Activated naive CD4-positive, alpha-beta T cell treated with anti-CD3 and anti-CD28 coated beads for 36 hours (primary cell): ENCODE results near the gene CERS1. TPM values are rescaled to one million over a fixed set of nuclear protein-coding genes. Genes with fewer than 3 reads are reported as not detected.
A peak's percentile ranks its signal among the peaks of the same experiment; 100 is the strongest.

Source experiments
- CTCF ChIA-PET: fragments of 350-600 bp; sonication (Branson Sonifier 250); formaldehyde crosslinking; loops from one replicate; lab custom pipeline; 2021; ENCODE audit warnings: antibody characterized with exemption; lab: Charles Lee
- DNase-seq: peaks from one replicate; pipeline ENCODE4 v3.0.0-alpha.2; 2020
- H3K27ac Mint-ChIP-seq: one replicate; pipeline ENCODE4 v1.8.0; 2021; ENCODE audit warnings: mild to moderate bottlenecking, mixed read lengths
- H3K27me3 Mint-ChIP-seq: one replicate; pipeline ENCODE4 v1.8.0; 2021; ENCODE audit warnings: low read depth, mixed read lengths
- H3K36me3 Mint-ChIP-seq: one replicate; pipeline ENCODE4 v1.8.0; 2021; ENCODE audit warnings: low read depth, mixed read lengths
- H3K4me1 Mint-ChIP-seq: one replicate; pipeline ENCODE4 v1.8.0; 2021; ENCODE audit warnings: low read depth, mixed read lengths
- H3K4me3 Mint-ChIP-seq: one replicate; pipeline ENCODE4 v1.8.0; 2021; ENCODE audit warnings: mild to moderate bottlenecking, moderate library complexity, mixed read lengths
- H3K9me3 Mint-ChIP-seq: one replicate; pipeline ENCODE4 v1.8.0; 2021; ENCODE audit warnings: mixed read lengths
- intact Hi-C: fragments of 100-400 bp; cut with micrococcal nuclease; formaldehyde crosslinking; loops from one replicate; pipeline ENCODE4 v1.15.1; 2023
- total RNA-seq, 2 experiments: library from RNA; stranded (reverse); gene quantifications; one replicate each; pipeline ENCODE4 v1.2.3, GENCODE V29; 2021

The CERS1 gene
- total RNA-seq, 2 experiments from 2014 or later = not detected

DNA sequence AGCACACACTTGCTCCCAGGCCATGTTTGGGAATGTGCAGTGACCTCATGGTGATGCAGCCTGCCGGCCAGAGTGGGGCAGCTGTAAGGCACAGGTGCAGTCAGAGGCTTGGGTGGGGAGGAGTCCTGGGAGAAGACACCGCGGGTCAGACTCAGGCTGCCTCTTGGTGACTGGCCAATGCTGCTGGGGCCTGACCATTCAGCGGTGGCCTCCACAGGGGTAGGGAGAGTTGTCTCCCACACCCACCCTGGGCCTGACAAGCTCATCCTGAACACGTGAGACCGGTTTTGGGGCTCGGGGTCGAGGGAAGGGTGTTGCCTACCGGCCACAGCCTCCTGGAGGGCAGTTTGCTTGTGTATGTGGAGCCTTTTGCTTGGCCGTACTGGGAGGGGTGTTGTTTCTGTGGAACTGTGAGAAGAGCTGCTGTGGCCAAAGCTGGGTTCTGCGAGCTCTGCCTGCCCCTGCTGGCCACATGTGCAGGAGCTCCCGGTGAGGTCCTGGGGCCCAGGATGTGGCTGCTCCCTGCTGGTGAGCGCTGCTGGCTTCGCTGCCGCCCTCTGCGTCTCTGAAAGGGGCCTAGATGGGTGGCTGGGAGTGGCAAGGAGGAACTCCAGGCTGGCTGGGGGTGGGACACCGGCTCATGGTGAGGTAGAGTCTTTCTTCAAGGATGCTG lies 42.1 kb downstream of the CERS1 start:
- no peak for DNase-seq
- no peaks in the 10 kb centered on the region for H3K9me3 Mint-ChIP-seq
- no peak overlapping the region for H3K27ac Mint-ChIP-seq
- intact Hi-C loops = no loop called here
- CTCF ChIA-PET = no interaction called here
- H3K36me3 Mint-ChIP-seq = peaks cover 29% of the 10 kb centered on the region
- H3K4me3 Mint-ChIP-seq = no peak overlapping the region
- peaks cover 4% of the 10 kb centered on the region for H3K4me1 Mint-ChIP-seq
- H3K27me3 Mint-ChIP-seq = no peaks in the 10 kb centered on the region

DNA sequence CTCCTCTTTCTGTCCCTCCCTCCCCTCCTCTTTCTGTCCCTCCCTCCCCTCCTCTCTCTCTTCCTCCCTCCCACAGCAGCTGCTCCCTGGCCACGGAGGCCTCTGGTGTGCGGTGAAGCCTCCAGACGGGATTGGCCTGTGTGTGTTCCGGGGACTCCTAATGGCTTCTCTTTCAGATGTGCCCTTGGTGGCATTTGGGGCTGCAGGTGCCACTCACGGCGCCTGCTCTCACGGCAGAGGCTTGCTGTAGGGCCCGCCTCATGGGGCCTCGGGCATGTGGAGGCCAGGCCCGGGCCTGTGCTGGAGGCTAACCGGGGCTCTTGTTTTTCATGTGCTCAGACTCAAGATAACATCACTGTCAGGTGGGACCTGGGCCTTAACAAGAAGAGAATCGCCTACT lies 43.3 kb downstream of the CERS1 start:
- Mint-ChIP-seq H3K36me3 (peaks cover 32% of the 10 kb centered on the region), H3K27me3 (no peaks in the 10 kb centered on the region), H3K9me3 (no peaks in the 10 kb centered on the region), H3K4me3 (no peak overlapping the region), H3K27ac (no peak overlapping the region), H3K4me1 (peaks cover 6% of the 10 kb centered on the region)
- DNase-seq = no peak
- CTCF ChIA-PET = no interaction called here
- intact Hi-C loops = no loop called here

- no peaks in the 10 kb centered on the region for H3K9me3 Mint-ChIP-seq
Observed at GRCh38 chr19:18851673-18852325, 44.2 kb downstream of the CERS1 start.

DNA sequence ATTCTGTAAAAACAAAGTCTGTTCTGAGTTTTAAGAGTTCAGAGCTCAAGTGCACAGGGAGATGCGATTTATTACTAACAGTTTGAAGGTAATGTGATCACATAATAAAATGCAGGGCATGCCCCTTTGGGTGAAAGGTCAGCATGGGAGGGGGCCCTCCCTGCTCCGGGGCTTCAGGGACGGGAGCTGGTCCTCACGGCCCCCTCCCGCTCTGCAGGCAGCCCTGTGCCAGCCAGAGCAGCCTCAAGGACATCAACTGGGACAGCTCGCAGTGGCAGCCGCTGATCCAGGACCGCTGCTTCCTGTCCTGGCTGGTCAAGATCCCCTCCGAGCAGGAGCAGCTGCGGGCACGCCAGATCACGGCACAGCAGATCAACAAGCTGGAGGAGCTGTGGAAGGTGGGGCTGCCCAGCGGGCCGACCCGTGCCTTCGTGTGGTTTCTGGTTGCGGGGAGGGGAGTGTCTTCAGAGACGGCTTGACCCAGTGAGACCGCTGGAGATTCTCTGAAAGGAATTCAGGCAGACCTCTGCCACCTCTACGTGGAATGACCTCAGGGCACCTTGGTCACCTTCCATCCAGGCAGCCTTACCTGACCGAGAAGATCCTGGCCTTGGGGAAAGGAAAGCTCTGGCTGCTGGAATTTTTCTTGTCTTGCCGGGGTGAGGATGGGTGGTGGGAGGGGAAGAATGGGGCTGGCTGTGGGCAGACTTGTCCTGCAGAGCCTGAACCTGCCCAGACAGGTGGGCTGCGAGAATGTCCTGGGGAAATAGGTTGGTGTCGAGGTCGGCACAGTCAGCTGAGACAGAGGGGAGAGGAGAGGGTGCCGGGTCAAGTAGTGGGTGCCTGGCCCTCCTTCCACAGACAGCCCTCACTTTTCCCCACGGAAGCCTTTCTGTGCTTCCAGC lies 45.2 kb downstream of the CERS1 start:
- no peak overlapping the region for H3K27ac Mint-ChIP-seq
- H3K36me3 Mint-ChIP-seq = peaks cover 37% of the 10 kb centered on the region
- DNase-seq = no peak
- peaks cover 16% of the 10 kb centered on the region for H3K4me1 Mint-ChIP-seq
- intact Hi-C loops = no loop called here
- H3K4me3 Mint-ChIP-seq = no peak overlapping the region
- CTCF ChIA-PET = interaction anchor here (0.7 to 1.5 kb wide), 3 partner anchors 15 to 382 kb away, joined by 3 to 4 read pairs (median 3); no protein-coding TSS in a partner anchor
- H3K9me3 Mint-ChIP-seq = no peaks in the 10 kb centered on the region
- no peaks in the 10 kb centered on the region for H3K27me3 Mint-ChIP-seq

More at GRCh38 chr19:18851673-18852325, 44.2 kb downstream of the CERS1 start:
- CTCF ChIA-PET = no interaction called here
- no peak for DNase-seq
- peaks cover 37% of the 10 kb centered on the region for H3K36me3 Mint-ChIP-seq
- no peak overlapping the region for H3K4me3 Mint-ChIP-seq
- no peaks in the 10 kb centered on the region for H3K27me3 Mint-ChIP-seq
- no peak overlapping the region for H3K27ac Mint-ChIP-seq
- H3K4me1 Mint-ChIP-seq = peaks cover 11% of the 10 kb centered on the region
- intact Hi-C loops = no loop called here

DNA sequence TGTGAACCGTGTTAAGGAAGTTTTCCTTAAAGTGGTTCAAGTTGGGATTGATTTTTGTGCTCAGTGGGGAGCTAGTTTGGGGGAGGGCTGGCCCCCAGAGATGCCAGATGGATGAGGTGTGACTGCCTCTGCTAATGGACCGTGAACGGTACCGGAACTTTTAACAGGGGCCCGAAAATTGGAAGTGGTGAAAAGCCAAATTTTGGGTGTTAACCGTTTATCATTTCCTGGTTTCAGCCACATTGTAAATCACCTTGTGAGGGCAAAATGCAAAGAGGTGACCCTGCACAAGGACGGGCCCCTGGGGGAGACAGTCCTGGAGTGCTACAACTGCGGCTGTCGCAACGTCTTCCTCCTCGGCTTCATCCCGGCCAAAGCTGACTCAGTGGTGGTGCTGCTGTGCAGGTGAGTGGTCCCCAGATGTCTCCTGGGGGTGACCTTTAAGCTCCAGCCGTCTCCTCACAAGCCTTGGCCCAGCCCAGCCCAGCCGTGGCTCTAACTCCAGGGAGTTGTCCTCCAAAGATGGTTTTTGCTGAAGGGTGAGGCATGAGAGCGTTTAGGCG lies 46.0 kb downstream of the CERS1 start:
- Mint-ChIP-seq H3K27ac (peak overlapping the region; percentile 24), H3K4me3 (no peak overlapping the region), H3K4me1 (peaks cover 23% of the 10 kb centered on the region), H3K9me3 (no peaks in the 10 kb centered on the region), H3K27me3 (no peaks in the 10 kb centered on the region), H3K36me3 (peaks cover 39% of the 10 kb centered on the region)
- intact Hi-C loops = loop anchor here (5.0 kb wide), 1 partner anchor 378 kb away; no protein-coding TSS in a partner anchor
- CTCF ChIA-PET = interaction anchor here (0.9 to 1.6 kb wide), 4 partner anchors 16 to 256 kb away, joined by 3 to 4 read pairs (median 3); partner anchors contain the start of gene UPF1
- no peak for DNase-seq

DNA sequence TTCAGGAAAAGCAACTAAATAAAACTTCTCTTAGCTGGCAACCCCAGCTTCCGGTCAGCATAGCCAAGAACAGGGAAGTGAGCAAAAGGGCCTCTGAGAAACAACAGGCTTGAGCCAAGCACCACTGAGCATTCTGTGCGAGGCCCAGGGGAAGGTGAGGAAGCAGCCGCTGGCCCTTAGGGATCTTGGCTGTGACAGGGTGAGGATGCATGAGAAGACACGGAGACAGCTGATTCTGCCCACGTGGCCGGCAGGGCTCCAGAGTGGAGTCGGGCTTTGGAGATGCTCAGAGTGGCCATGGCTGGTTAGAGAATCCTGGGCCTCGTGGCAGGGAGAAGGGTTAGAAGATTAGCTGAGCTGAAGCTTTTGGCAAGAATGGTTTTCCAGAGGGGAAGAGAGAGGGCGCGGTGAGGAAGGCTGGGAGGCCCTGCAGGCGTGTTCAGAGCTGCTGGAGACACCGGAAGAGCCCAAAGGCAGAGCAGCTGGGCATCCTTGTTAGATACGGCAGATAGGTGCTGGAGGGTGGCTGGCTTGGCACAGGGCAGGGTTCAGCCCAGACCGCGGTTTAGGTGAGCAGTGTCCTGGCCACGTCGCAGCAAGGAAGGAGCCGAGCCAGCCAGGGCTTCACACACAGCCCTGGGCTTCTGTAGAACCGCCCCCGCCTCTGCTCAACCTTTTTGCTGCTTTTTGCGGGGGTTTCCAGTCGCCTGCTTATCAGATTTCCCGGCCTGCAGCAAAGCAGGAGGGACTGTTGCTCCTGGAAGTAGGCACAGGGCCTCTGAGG lies 46.9 kb downstream of the CERS1 start:
- H3K4me3 Mint-ChIP-seq = no peak overlapping the region
- no peaks in the 10 kb centered on the region for H3K9me3 Mint-ChIP-seq
- intact Hi-C loops = loop anchor here (5.0 kb wide), 1 partner anchor 377 kb away; no protein-coding TSS in a partner anchor
- DNase-seq = no peak
- H3K27ac Mint-ChIP-seq = peak overlapping the region; percentile 24
- CTCF ChIA-PET = interaction anchor here (1.0 to 3.8 kb wide), 3 partner anchors 13 to 18 kb away, joined by 3 to 41 read pairs (median 3); partner anchors contain the start of gene UPF1
- peaks cover 37% of the 10 kb centered on the region for H3K36me3 Mint-ChIP-seq
- H3K27me3 Mint-ChIP-seq = no peaks in the 10 kb centered on the region
- H3K4me1 Mint-ChIP-seq = peaks cover 30% of the 10 kb centered on the region

GRCh38 chr19:18847549-18848463 lies 48.2 kb downstream of the CERS1 start:
- Mint-ChIP-seq H3K27me3 (no peaks in the 10 kb centered on the region), H3K27ac (no peak overlapping the region), H3K4me1 (peaks cover 43% of the 10 kb centered on the region), H3K36me3 (peaks cover 29% of the 10 kb centered on the region), H3K4me3 (no peak overlapping the region), H3K9me3 (no peaks in the 10 kb centered on the region)
- no peak for DNase-seq
- intact Hi-C loops = loop anchor here (1.0 to 5.0 kb wide), 3 partner anchors 254 to 376 kb away; no protein-coding TSS in a partner anchor
- CTCF ChIA-PET = interaction anchor here (0.6 to 5.2 kb wide), 21 partner anchors 8 to 386 kb away, joined by 3 to 41 read pairs (median 4); partner anchors contain the start of genes REX1BD and UPF1

DNA sequence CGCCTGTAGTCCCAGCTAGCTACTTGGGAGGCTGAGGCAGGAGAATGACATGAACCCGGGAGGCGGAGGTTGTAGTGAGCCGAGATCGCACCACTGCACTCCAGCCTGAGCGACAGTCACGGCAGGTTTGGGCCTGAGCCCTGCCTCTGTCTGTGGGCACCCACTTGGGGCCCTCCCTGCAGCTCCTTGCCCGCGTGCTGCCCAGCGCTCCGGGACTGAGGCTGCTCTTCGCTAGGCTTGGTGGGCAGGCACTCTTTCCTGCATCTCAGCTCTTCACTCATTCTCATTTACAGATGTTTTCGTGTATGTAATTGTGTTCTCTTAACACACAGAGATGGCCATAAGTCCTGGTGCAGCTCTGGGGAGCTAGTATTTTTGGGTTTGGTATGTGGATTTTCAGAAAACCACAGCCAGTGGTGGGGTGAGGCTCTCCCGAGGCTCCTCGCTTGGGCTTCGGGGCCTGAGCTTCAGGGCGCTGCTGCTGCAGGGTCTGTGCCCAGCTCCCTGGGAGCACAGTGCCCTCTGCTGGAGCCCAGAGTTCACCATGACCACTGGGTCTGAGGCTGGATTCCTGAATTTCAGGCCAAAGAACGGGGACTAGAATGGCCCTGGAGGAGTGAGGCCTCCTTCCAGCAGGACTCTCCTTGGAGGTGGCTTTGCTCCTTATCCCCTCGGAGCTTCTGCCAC lies 49.0 kb downstream of the CERS1 start:
- Mint-ChIP-seq H3K4me1 (peaks cover 46% of the 10 kb centered on the region), H3K27me3 (no peaks in the 10 kb centered on the region), H3K4me3 (no peak overlapping the region), H3K36me3 (peaks cover 29% of the 10 kb centered on the region), H3K9me3 (no peaks in the 10 kb centered on the region), H3K27ac (no peak overlapping the region)
- intact Hi-C loops = loop anchor here (1.0 to 5.0 kb wide), 3 partner anchors 253 to 375 kb away; no protein-coding TSS in a partner anchor
- CTCF ChIA-PET = interaction anchor here (0.6 to 5.2 kb wide), 24 partner anchors 9 to 385 kb away, joined by 3 to 41 read pairs (median 4); partner anchors contain the start of genes REX1BD and UPF1
- DNase-seq = peak; percentile 79

GRCh38 chr19:18845961-18846360 lies 50.0 kb downstream of the CERS1 start:
- no peak for DNase-seq
- Mint-ChIP-seq H3K36me3 (peaks cover 27% of the 10 kb centered on the region), H3K9me3 (no peaks in the 10 kb centered on the region), H3K4me1 (peaks cover 56% of the 10 kb centered on the region), H3K27ac (no peak overlapping the region), H3K27me3 (no peaks in the 10 kb centered on the region), H3K4me3 (no peak overlapping the region)
- intact Hi-C loops = loop anchor here (2.0 to 5.0 kb wide), 2 partner anchors 301 to 374 kb away; no protein-coding TSS in a partner anchor
- CTCF ChIA-PET = interaction anchor here (1.3 to 5.2 kb wide), 7 partner anchors 10 to 257 kb away, joined by 3 to 41 read pairs (median 10); partner anchors contain the start of genes REX1BD and UPF1
